Mononuclear cell (primary cell): ENCODE measurements around the gene CRAMP1. TPM values are rescaled to one million over a fixed set of nuclear protein-coding genes. Genes with fewer than 3 reads are reported as not detected.

Source experiments
- H3K27me3 ChIP-seq: 2 replicates; pipeline ENCODE4 v1.6.0; 2011; ENCODE audit warnings: low read length, control low read depth; ENCODE audit not compliant: insufficient read depth
- H3K4me1 ChIP-seq: 2 replicates; pipeline ENCODE4 v1.5.1; 2011; ENCODE audit warnings: mild to moderate bottlenecking, low read length, control low read depth; ENCODE audit not compliant: insufficient read depth
- H3K4me3 ChIP-seq: 2 replicates; pipeline ENCODE4 v1.5.1; 2011; ENCODE audit warnings: mild to moderate bottlenecking, low read length, moderate library complexity
- H3K9me3 ChIP-seq: 2 replicates; pipeline ENCODE4 v1.5.1; 2011; ENCODE audit warnings: low read depth, mild to moderate bottlenecking, control low read depth, low read length
- total RNA-seq: library from RNA; depleted of rRNA; stranded (reverse); fragments of >200 nt; gene quantifications from one replicate; pipeline ENCODE4 v1.2.3, GENCODE V29; 2012

Gene CRAMP1
- total RNA-seq, 1 donor, result 11.2 TPM

GRCh38 chr16:1669698-1670097 is 57.5 kb downstream of the CRAMP1 start:
- H3K27me3 ChIP-seq, result no peaks in the 10 kb centered on the region
- H3K9me3 ChIP-seq, result no peaks in the 10 kb centered on the region
- no peaks in the 10 kb centered on the region for H3K4me1 ChIP-seq
- H3K4me3 ChIP-seq, result no peak overlapping the region

DNA sequence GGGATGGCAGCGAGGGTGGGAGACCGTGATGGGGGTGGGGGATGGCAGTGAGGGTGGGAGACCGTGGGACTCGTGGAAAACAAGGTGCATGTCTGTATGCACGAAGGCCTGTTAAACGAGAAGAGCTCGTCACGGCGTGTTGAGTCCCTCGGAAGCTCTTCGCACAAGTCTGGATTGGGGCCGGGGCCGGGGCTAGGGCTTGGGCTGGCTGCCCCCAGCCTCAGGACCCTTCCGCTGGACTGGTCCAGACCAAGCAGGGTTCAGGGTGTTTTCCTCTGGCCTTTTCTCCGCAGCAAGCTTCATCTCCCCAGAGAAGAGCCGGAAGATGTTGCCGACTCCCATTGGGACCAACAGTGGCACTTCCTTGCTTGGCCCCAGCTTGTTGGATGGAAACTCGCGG is 58.2 kb downstream of the CRAMP1 start:
- Histone ChIP-seq H3K27me3 (no peaks in the 10 kb centered on the region), H3K9me3 (no peaks in the 10 kb centered on the region), H3K4me3 (no peak overlapping the region), H3K4me1 (no peaks in the 10 kb centered on the region)

DNA sequence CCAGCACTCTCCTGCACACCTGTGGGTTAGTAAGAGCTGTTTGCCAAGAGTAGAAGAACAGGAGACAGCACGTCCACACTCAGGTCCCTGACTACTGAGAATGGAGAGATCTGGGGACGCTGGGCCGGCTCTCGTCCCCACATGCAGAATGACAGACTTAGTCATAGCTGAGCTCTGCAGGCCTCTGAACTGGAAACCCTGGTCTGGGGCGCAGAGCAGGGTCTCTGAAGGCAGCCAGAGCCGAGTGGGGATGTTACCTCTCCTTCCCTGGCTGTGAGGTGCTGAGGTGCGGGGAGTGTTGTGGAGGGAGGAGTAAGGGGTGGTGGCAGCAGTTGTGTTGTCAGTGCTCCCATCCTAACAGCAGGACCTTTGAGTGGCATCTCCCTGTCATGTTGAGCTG is 58.7 kb downstream of the CRAMP1 start:
- no peak overlapping the region for H3K4me3 ChIP-seq
- H3K27me3 ChIP-seq, result no peaks in the 10 kb centered on the region
- H3K9me3 ChIP-seq, result no peaks in the 10 kb centered on the region
- no peaks in the 10 kb centered on the region for H3K4me1 ChIP-seq

GRCh38 chr16:1673424-1674151 is 61.4 kb downstream of the CRAMP1 start:
- Histone ChIP-seq H3K4me1 (peaks cover 6% of the 10 kb centered on the region), H3K4me3 (no peak overlapping the region), H3K9me3 (no peaks in the 10 kb centered on the region), H3K27me3 (no peaks in the 10 kb centered on the region)

GRCh38 chr16:1674306-1674705 is 62.1 kb downstream of the CRAMP1 start:
- H3K27me3 ChIP-seq, result no peaks in the 10 kb centered on the region
- peaks cover 13% of the 10 kb centered on the region for H3K4me1 ChIP-seq
- no peaks in the 10 kb centered on the region for H3K9me3 ChIP-seq
- no peak overlapping the region for H3K4me3 ChIP-seq

DNA sequence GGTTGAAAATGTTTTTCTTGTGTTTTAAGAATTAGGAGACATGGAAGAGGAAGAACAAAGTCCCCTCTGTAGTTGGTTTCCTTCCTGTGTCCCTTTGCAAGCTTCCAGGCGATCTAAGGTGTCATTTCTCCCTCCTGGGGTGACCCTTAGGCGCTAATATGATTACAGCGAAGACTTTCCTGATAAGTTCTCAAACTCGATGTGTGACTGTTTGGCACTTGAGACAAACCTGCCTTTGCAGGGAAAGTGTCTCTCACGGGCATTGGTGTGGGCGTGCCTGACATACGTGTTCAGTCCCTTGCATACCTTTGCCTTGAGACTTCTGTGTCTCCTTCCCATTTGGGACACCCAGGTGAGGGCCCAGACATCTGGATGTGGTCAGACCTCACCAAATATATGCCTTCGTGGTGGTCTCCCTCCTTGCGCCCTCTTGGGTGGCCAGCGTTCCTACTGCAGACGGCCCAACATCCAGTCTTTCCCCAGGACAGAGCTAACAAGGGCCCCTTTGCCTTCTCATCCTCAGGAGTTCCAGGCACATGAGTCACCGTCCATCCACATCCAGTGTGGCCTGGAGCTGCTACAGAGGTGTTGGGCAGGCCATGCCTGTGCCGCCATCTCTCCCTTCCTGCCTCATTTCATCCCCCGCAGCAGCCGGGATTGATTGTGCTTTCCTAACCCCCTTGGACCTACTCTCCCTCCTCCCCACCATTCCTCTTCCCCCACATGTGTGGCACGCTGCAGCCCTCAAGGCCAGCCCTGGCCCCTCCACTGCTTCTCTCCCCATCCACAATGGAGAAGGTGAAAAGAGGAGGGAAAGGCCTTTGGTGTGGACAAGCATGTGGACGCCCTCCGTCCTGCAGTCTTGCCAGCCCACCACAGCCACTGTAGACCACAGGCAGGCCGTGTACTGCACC is 62.8 kb downstream of the CRAMP1 start:
- H3K9me3 ChIP-seq, result no peaks in the 10 kb centered on the region
- H3K4me1 ChIP-seq, result peaks cover 20% of the 10 kb centered on the region
- H3K27me3 ChIP-seq, result no peaks in the 10 kb centered on the region
- H3K4me3 ChIP-seq, result no peak overlapping the region

DNA sequence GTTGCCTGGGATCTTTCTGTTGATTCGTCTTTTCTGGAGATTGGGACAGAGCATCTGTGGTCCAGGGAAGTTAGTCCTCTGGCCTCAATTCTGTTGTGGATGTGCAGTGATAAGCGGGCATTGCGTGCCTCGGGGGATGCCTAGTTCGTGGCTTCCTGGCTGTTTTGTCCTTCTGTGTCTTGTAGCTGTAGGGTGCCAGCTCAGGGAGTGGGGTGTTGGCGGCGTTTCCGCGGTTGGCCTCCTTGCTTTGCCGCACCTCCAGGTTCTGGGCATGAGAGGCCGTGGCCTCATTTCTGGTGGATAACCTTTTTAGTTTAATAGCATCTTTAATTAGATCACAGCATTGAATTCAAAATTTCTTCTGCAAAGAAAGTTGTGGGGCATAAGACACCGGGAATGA is 64.5 kb downstream of the CRAMP1 start:
- Histone ChIP-seq H3K4me1 (peaks cover 20% of the 10 kb centered on the region), H3K27me3 (no peaks in the 10 kb centered on the region), H3K4me3 (no peak overlapping the region), H3K9me3 (no peaks in the 10 kb centered on the region)

- Histone ChIP-seq H3K4me1 (peaks cover 20% of the 10 kb centered on the region), H3K9me3 (no peaks in the 10 kb centered on the region), H3K27me3 (no peaks in the 10 kb centered on the region), H3K4me3 (no peak overlapping the region)
These were observed 65.2 kb downstream of the CRAMP1 start for GRCh38 chr16:1677339-1677738.

- Histone ChIP-seq H3K27me3 (no peaks in the 10 kb centered on the region), H3K4me1 (peaks cover 20% of the 10 kb centered on the region), H3K9me3 (no peaks in the 10 kb centered on the region), H3K4me3 (peak within 1 kb of the TSS; percentile 48)
These were observed 65.9 kb downstream of the CRAMP1 start, which contains the start of gene JPT2 for GRCh38 chr16:1677942-1678499. Gene JPT2, plus strand, starts transcription at chr16:1678279. Its CDS starts 34 bp downstream, at chr16:1678313.

GRCh38 chr16:1678500-1679098 is 66.4 kb downstream of the CRAMP1 start:
- Histone ChIP-seq H3K4me1 (peaks cover 20% of the 10 kb centered on the region), H3K27me3 (no peaks in the 10 kb centered on the region), H3K4me3 (peak overlapping the region; percentile 48), H3K9me3 (no peaks in the 10 kb centered on the region)

- no peaks in the 10 kb centered on the region for H3K27me3 ChIP-seq
- no peak overlapping the region for H3K4me3 ChIP-seq
- peaks cover 20% of the 10 kb centered on the region for H3K4me1 ChIP-seq
- no peaks in the 10 kb centered on the region for H3K9me3 ChIP-seq
These were observed 68.2 kb downstream of the CRAMP1 start for GRCh38 chr16:1680361-1680760.

- H3K9me3 ChIP-seq, result no peaks in the 10 kb centered on the region
- no peak overlapping the region for H3K4me3 ChIP-seq
- H3K27me3 ChIP-seq, result no peaks in the 10 kb centered on the region
- peaks cover 20% of the 10 kb centered on the region for H3K4me1 ChIP-seq
These were observed 68.9 kb downstream of the CRAMP1 start for GRCh38 chr16:1681032-1681431.

- H3K4me3 ChIP-seq, result no peak overlapping the region
- no peaks in the 10 kb centered on the region for H3K9me3 ChIP-seq
- no peaks in the 10 kb centered on the region for H3K27me3 ChIP-seq
- H3K4me1 ChIP-seq, result no peaks in the 10 kb centered on the region
These were observed 75.5 kb downstream of the CRAMP1 start for GRCh38 chr16:1687427-1688316.
